G401 (cell line): ENCODE measurements around the gene SARS1. TPM values are rescaled to one million over a fixed set of nuclear protein-coding genes. Genes with fewer than 3 reads are reported as not detected.

ENCODE experiments used
- DNase-seq: peaks from one replicate; pipeline ENCODE4 v3.0.0-alpha.2; 2015; ENCODE audit warnings: low spot score
- in situ Hi-C: cut with HindIII; loops from 2 replicates; pipeline ENCODE4 v1.10.0; 2016; ENCODE audit warnings: low sequenced_read_pairs, mixed read lengths
- total RNA-seq: library from RNA; depleted of rRNA; stranded (reverse); fragments of >200 nt; shearing (Covaris generic); gene quantifications from 2 replicates; pipeline ENCODE4 v1.2.3, GENCODE V29; 2014

SARS1 gene
- total RNA-seq, 1 experiment from 2014 or later, result 214 TPM

- DNase-seq, result no peak
- in situ Hi-C loops, result no loop called here
Observed at GRCh38 chr1:109256971-109257681, 43.4 kb downstream of the SARS1 start.

GRCh38 chr1:109257682-109258421, 44.1 kb downstream of the SARS1 start:
- no peak for DNase-seq
- in situ Hi-C loops, result no loop called here

- in situ Hi-C loops, result no loop called here
- no peak for DNase-seq
Observed at GRCh38 chr1:109258481-109259466, 45.1 kb downstream of the SARS1 start.

- no peak for DNase-seq
- in situ Hi-C loops, result no loop called here
Observed at GRCh38 chr1:109259674-109260557, 46.2 kb downstream of the SARS1 start.

- in situ Hi-C loops, result no loop called here
- DNase-seq, result no peak
Observed at GRCh38 chr1:109261006-109261405, 47.3 kb downstream of the SARS1 start.

DNA sequence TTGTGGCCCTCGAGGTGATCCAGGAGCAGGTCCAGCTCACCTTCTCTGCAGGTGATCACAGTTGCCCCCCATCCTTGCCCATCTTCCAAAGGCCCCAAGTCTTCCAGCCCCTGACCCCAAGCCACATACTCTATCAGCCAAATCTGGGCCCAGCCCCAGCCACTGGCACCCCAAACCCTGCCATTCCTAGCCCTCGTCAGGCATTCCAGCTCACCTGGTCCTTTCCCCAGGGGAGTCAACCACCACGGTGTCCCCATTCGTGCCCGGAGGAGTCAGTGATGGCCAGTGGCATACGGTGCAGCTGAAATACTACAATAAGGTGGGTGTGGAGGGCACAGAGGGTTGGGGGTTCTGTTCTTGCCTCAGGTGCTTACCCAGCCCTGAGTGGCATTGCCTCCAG, 47.9 kb downstream of the SARS1 start:
- no peak for DNase-seq
- in situ Hi-C loops, result no loop called here

DNA sequence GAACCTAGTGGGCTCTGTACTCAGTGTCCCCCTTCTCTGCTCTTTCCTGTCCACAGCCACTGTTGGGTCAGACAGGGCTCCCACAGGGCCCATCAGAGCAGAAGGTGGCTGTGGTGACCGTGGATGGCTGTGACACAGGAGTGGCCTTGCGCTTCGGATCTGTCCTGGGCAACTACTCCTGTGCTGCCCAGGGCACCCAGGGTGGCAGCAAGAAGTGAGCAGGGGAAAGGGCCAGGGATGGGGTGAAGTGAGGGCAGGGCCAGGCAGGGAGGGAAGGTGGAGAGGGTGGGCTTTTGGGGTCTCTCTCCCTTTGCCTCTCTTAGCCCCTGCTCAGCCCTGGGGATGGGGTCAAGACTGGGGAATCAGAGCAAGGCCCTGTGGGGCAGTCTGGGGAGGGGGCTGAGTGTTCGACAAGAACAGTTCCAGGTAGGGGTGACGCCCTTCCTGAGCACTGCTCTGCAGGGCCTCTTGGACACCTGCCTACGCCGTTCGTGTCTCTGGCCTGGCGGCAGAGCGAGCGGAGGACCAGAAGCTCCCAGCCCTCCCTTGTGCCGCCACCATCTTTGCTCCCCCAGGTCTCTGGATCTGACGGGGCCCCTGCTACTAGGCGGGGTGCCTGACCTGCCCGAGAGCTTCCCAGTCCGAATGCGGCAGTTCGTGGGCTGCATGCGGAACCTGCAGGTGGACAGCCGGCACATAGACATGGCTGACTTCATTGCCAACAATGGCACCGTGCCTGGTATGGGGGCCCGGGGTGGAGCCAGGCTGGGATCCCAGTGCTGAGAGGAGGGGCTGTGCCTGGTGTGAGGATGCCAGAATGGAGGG, 48.7 kb downstream of the SARS1 start:
- in situ Hi-C loops, result no loop called here
- DNase-seq, result no peak

DNA sequence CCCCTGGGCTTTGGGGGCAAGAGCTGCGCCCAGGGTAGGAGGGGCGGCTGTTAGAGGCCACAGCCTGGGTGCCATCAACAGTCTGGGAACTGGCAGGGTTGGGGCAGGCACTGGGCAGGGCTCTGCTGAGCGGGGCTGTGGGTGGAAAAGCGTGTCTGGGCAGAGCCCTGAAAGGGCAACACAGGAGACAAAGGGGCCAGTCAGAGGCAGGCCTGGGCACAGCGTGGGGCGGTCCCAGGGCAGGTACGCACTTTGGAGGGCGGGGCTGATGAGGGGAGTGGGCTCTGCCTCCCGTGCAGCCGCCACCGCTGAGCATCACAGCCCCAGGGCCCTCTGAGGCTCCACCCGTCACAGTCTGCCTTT, 49.5 kb downstream of the SARS1 start:
- DNase-seq, result no peak
- in situ Hi-C loops, result no loop called here

DNA sequence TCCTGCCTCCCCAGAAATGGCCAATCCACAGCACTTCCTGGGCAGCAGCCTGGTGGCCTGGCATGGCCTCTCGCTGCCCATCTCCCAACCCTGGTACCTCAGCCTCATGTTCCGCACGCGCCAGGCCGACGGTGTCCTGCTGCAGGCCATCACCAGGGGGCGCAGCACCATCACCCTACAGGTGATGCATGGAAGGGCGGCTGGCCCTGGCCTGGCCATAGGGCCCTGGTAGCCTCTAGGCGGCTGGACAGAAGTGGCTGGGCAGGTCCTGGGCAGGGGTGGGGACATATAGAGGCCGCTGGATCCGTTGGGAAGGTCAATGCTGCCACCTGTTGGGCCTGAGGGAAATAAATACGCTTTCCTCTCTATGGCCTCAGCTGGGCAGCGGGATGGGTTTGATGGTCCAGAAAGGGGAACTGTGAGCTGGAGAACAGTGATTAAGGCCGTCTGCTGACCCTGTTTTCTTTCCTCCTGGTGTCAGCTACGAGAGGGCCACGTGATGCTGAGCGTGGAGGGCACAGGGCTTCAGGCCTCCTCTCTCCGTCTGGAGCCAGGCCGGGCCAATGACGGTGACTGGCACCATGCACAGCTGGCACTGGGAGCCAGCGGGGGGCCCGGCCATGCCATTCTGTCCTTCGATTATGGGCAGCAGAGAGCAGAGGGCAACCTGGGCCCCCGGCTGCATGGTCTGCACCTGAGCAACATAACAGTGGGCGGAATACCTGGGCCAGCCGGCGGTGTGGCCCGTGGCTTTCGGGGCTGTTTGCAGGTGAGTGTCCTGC, 50.1 kb downstream of the SARS1 start:
- in situ Hi-C loops, result no loop called here
- peak; percentile 60 for DNase-seq

- DNase-seq, result no peak
- in situ Hi-C loops, result no loop called here
Observed at GRCh38 chr1:109264379-109264755, 50.6 kb downstream of the SARS1 start.

DNA sequence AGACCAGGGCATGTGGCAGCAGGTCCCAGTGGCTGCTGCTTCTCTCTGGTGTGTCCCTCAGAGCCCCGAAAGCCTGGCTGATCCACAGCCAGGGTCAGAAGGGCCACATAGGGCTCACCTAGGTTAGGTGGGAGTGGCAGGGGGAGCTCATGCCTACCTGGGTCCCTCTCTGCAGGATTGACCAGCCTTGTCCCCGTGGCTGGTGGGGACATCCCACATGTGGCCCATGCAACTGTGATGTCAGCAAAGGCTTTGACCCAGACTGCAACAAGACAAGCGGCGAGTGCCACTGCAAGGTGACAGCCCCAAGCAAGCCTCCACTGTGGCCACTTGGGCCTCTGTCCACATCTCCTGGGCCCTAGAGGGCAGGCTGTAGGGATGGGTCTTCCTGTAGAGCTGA, 51.3 kb downstream of the SARS1 start:
- no peak for DNase-seq
- in situ Hi-C loops, result no loop called here

DNA sequence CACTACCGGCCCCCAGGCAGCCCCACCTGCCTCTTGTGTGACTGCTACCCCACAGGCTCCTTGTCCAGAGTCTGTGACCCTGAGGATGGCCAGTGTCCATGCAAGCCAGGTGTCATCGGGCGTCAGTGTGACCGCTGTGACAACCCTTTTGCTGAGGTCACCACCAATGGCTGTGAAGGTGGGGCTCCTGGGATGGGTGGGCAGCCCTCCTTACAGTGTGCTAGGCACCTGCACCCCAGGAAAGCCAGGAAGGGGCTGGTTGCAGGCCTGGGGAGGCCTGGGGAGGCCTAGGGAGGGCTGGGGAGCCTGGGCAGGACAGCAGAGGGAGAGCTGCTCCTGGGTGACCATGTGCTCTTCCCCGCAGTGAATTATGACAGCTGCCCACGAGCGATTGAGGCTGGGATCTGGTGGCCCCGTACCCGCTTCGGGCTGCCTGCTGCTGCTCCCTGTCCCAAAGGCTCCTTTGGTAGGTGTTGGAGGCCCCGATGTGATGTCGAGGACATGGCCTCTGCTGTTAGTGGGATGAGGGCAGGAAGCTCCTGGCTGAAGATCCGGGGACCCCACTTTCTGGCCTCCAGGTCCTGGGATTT, 52.1 kb downstream of the SARS1 start:
- in situ Hi-C loops, result no loop called here

GRCh38 chr1:109266965-109267364, 53.2 kb downstream of the SARS1 start:
- in situ Hi-C loops, result no loop called here
- DNase-seq, result no peak

More for the DNA sequence above, 52.1 kb downstream of the SARS1 start:
- DNase-seq, result no peak

DNA sequence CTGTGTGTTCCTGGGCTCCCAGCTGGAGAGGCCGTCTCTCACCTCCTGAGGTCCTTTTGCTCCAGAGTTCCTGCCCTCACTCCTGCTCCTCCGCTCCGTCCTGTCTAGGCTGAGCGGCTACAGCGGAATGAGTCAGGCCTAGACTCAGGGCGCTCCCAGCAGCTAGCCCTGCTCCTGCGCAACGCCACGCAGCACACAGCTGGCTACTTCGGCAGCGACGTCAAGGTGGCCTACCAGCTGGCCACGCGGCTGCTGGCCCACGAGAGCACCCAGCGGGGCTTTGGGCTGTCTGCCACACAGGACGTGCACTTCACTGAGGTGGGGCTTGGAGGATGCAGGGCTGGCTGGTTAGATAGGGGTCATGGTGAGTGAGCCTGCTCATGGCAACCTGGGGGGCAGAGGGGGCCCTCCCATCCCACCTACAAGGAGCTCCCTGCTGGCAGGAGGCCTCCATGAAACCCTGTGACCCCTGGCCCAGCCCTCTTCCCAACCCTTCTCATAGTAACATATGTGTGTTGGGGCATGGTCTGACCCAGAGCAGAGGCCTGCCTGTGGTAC, 54.1 kb downstream of the SARS1 start:
- in situ Hi-C loops, result no loop called here
- no peak for DNase-seq

- in situ Hi-C loops, result no loop called here
- no peak for DNase-seq
Observed at GRCh38 chr1:109268431-109269211, 54.9 kb downstream of the SARS1 start.
